A549 (cell line): ENCODE results near the gene IRX6. TPM values are rescaled to one million over a fixed set of nuclear protein-coding genes. Genes with fewer than 3 reads are reported as not detected.
A peak's percentile ranks its signal among the peaks of the same experiment; 100 is the strongest.

Experiments used
- ATAC-seq, 2 experiments: fragments of 200-7000 bp in 1 of 2; fragments of >200 bp in 1 of 2; cut with Nextera tagmentation in 1 of 2; cut with Tn5 transposase in 1 of 2; 3 replicates each; pipeline versions ENCODE4 v1.8.0 to v1.9.1; 2018 to 2020; ENCODE audit warnings: mild to moderate bottlenecking in 1 of 2, moderate library complexity in 1 of 2
- CTCF ChIA-PET: fragments of 300-600 bp; sonication (Branson Sonifier 250); formaldehyde crosslinking; extraction: SDS; loops from one replicate; lab custom pipeline; 2021; ENCODE audit warnings: antibody characterized with exemption, inconsistent platforms; lab: Yijun Ruan, JAX
- POLR2A ChIA-PET: fragments of 350-600 bp; formaldehyde crosslinking; extraction: SDS; loops from one replicate; lab custom pipeline; 2021; ENCODE audit warnings: antibody characterized with exemption, inconsistent platforms; lab: Yijun Ruan, JAX
- DNase-seq, 2 experiments: peaks; one replicate each; pipeline versions ENCODE4 v3.0.0 to v3.0.0-alpha.2; 2011 to 2016; ENCODE audit warnings: low read depth in 1 of 2, low spot score in 1 of 2
- FAIRE-seq: peaks from 2 replicates; lab custom pipeline; 2011; peaks lifted over from hg19 to GRCh38; lab: Jason Lieb, UNC
- H3K27ac ChIP-seq, 2 experiments: fragments of >200 bp; sonication (Bioruptor Twin); formaldehyde crosslinking; 3 replicates each; pipeline ENCODE4 v1.5.1; 2016 to 2017
- H3K4me1 ChIP-seq: fragments of >200 bp; sonication (Bioruptor Twin); formaldehyde crosslinking; 3 replicates; pipeline ENCODE4 v1.6.1; 2016
- H3K4me2 ChIP-seq: fragments of >200 bp; sonication (Bioruptor Twin); formaldehyde crosslinking; 3 replicates; pipeline ENCODE4 v1.6.1; 2016
- H3K4me3 ChIP-seq: fragments of >200 bp; sonication (Bioruptor Twin); formaldehyde crosslinking; 3 replicates; pipeline ENCODE4 v1.5.1; 2016
- H3K9me3 ChIP-seq: fragments of >200 bp; sonication (Bioruptor Twin); formaldehyde crosslinking; 3 replicates; pipeline ENCODE4 v1.6.1; 2016
- ATOH8 ChIP-seq: fragments of 250-450 bp; sonication (Bioruptor Pico); IDR thresholded peaks from 2 replicates; pipeline ENCODE4 v1.5.0; 2020; ENCODE audit warnings: low read depth, mild to moderate bottlenecking, moderate library complexity
- CHD4 ChIP-seq: fragments of 200-600 bp; sonication (generic); IDR thresholded peaks from 2 replicates; pipeline ENCODE4 v1.6.1; 2016; ENCODE audit warnings: antibody characterized with exemption, mild to moderate bottlenecking, borderline replicate concordance
- CTCF ChIP-seq: fragments of >200 bp; sonication (Bioruptor Twin); formaldehyde crosslinking; IDR thresholded peaks from 3 replicates; pipeline ENCODE4 v1.5.1; 2016
- EHF ChIP-seq: fragments of 250-450 bp; sonication (Bioruptor Pico); IDR thresholded peaks from 2 replicates; pipeline ENCODE4 v1.5.0; 2020; ENCODE audit warnings: mild to moderate bottlenecking
- FOSB ChIP-seq: fragments of 250-450 bp; sonication (Bioruptor Pico); IDR thresholded peaks from 2 replicates; pipeline ENCODE4 v1.5.0; 2020; ENCODE audit warnings: mild to moderate bottlenecking, moderate library complexity
- HOXA7 ChIP-seq: fragments of 250-450 bp; sonication (Bioruptor Pico); IDR thresholded peaks from 2 replicates; pipeline ENCODE4 v1.5.0; 2020; ENCODE audit warnings: mild to moderate bottlenecking, moderate library complexity
- NFE2L2 ChIP-seq: fragments of 150-350 bp; conservative IDR thresholded peaks from 2 replicates; pipeline ENCODE4 v1.6.1; 2014; ENCODE audit warnings: low read length
- NPAS2 ChIP-seq: fragments of 250-450 bp; sonication (Bioruptor Pico); IDR thresholded peaks from 2 replicates; pipeline ENCODE4 v1.8.0; 2022; ENCODE audit warnings: mild to moderate bottlenecking, moderate library complexity, borderline replicate concordance
- POLR2AphosphoS2 ChIP-seq: conservative IDR thresholded peaks from 2 replicates; pipeline ENCODE4 v1.6.1; 2012; ENCODE audit warnings: low read length, improper control_type of control experiment, inconsistent platforms
- RAD21 ChIP-seq, 2 experiments: fragments of >200 bp in 1 of 2; sonication (Bioruptor Twin) in 1 of 2; formaldehyde crosslinking in 1 of 2; IDR thresholded peaks in 1 of 2; conservative IDR thresholded peaks in 1 of 2; 2 replicates in 1 of 2; 3 replicates in 1 of 2; pipeline ENCODE4 v1.6.1; 2012 to 2018; ENCODE audit warnings: inconsistent platforms in 1 of 2
- REST ChIP-seq: fragments of 200-600 bp; sonication (generic); IDR thresholded peaks from 2 replicates; pipeline ENCODE4 v1.6.1; 2016; ENCODE audit warnings: antibody characterized with exemption, mild to moderate bottlenecking, moderate library complexity
- RFX5 ChIP-seq: fragments of 450-650 bp; IDR thresholded peaks from 2 replicates; pipeline ENCODE4 v1.7.1; 2014; ENCODE audit warnings: antibody characterized with exemption, mild to moderate bottlenecking, moderate library complexity
- SMC3 ChIP-seq: fragments of >200 bp; sonication (Bioruptor Twin); formaldehyde crosslinking; IDR thresholded peaks from 3 replicates; pipeline ENCODE4 v1.6.1; 2018; ENCODE audit warnings: inconsistent platforms
- TFCP2L1 ChIP-seq: fragments of 250-450 bp; sonication (Bioruptor Pico); IDR thresholded peaks from 2 replicates; pipeline ENCODE4 v1.5.0; 2021; ENCODE audit warnings: mild to moderate bottlenecking
- USF2 ChIP-seq: fragments of 450-650 bp; IDR thresholded peaks from 2 replicates; pipeline ENCODE4 v1.6.1; 2014; ENCODE audit warnings: antibody characterized with exemption
- ZFP36 ChIP-seq: fragments of 450-650 bp; IDR thresholded peaks from 2 replicates; pipeline ENCODE4 v1.6.1; 2014; ENCODE audit warnings: borderline replicate concordance; ENCODE audit not compliant: partially characterized antibody
- ZNF302 ChIP-seq: fragments of 250-450 bp; sonication (Bioruptor Pico); IDR thresholded peaks from 2 replicates; pipeline ENCODE4 v1.9.0; 2021; ENCODE audit warnings: inconsistent platforms, mild to moderate bottlenecking, moderate library complexity
- WGBS: methylation state at CpG from one replicate; pipeline ENCODE4 v1.1.6; 2017; ENCODE audit errors: missing lambda C conversion rate; 5-methylcytosine and 5-hydroxymethylcytosine counted together
- polyA plus RNA-seq, 4 experiments: library from polyadenylated mRNA; depleted of rRNA in 3 of 4; stranded (reverse); fragments of >200 nt; fragmentation: RNase III in 1 of 4; extraction: RNeasy Plus Mini Kit Qiagen cat#74134 plus additional on column Dnase treatment in 1 of 4; gene quantifications; 2 replicates in 3 of 4; 3 replicates in 1 of 4; pipeline ENCODE4 v1.2.3, GENCODE V29; 2011 to 2017
- TF ChIP-seq, protein P1 (sequence below): IDR thresholded peaks from 2 replicates; pipeline ENCODE4 v1.6.1; 2012; ENCODE audit warnings: low read depth, borderline replicate concordance

IRX6 gene
- polyA plus RNA-seq, 2 of the 4 experiments (the other 2 are of a cell fraction), result not detected

DNA sequence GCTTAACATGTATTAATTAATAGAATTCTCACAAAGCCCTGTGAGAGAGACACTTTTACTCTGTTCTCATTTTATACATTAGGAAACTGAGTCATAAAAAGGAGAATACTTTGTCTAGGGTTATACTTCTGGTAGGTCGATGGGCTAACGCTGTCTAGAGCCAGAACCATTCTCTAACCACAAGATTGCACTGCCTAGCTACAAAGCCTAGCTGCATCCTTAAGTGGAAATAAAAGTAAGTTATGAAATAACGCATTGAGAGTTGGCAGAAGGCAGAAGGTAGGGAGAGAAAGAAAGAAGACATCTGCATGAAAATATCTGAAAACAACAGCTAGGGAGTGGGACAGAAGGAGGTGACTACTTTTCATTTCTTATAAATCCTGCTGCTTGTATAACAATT lies 33.2 kb downstream of the IRX6 start:
- TF ChIP-seq POLR2AphosphoS2 (no peak), CTCF (no peak)
- no peak for ATAC-seq
- DNase-seq, result no peak
- no peak for FAIRE-seq
- no peak overlapping the region for H3K4me3 ChIP-seq
- no peak overlapping the region for H3K27ac ChIP-seq
- ChIA-PET CTCF (no interaction called here), POLR2A (no interaction called here)
- no peaks in the 10 kb centered on the region for H3K9me3 ChIP-seq
- H3K4me2 ChIP-seq, result no peak overlapping the region
- no peaks in the 10 kb centered on the region for H3K4me1 ChIP-seq
- 38% methylated on average over 3 of the region's 3 CpGs for WGBS

- ATAC-seq (no peak), DNase-seq (no peak), FAIRE-seq (no peak)
- ChIA-PET POLR2A (no interaction called here), CTCF (interaction anchor here (1.0 to 2.1 kb wide), 2 partner anchors 11 to 324 kb away, joined by 3 to 5 read pairs; no protein-coding TSS in a partner anchor)
- Histone ChIP-seq H3K27ac (no peak overlapping the region), H3K4me2 (no peak overlapping the region), H3K4me1 (no peaks in the 10 kb centered on the region), H3K9me3 (no peaks in the 10 kb centered on the region), H3K4me3 (no peak overlapping the region)
- WGBS, result 23% methylated on average over 2 of the region's 2 CpGs
- TF ChIP-seq ZFP36 (peak; percentile 59), EHF (CRISPR knock-in tag) (no peak)
Observed at GRCh38 chr16:55359946-55360345, 35.9 kb downstream of the IRX6 start.

DNA sequence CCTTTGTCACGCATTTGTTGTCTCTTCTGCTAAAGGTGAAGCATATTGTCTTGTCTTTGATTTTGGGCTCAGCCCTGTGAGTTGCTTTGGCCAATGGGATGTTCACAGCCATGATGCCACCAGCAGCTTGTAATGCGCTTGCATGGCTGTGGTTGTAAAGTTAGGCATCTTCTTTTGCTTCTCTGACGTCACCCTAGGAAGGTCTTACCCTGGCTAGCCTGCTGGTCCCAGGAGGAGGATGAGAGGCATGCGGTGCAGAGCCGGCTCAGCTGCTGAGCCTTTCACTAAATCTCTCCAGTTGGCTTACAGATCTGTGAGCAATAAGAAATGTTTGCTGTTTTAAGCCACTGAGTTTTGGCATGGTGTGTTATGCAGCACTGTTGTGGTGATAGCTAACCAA lies 40.8 kb downstream of the IRX6 start:
- no peak for TF ChIP-seq FOSB (CRISPR knock-in tag)
- TF ChIP-seq RAD21 (conservative IDR thresholded peaks at IDR 0.05 in 1 of 2, IDR thresholded peaks at IDR 0.05 in 1 of 2), result no peak
- no peak for TF ChIP-seq ZNF302
- TF ChIP-seq SMC3, result no peak
- TF ChIP-seq RFX5, result no peak
- no peak for TF ChIP-seq USF2
- TF ChIP-seq, protein P1, sequence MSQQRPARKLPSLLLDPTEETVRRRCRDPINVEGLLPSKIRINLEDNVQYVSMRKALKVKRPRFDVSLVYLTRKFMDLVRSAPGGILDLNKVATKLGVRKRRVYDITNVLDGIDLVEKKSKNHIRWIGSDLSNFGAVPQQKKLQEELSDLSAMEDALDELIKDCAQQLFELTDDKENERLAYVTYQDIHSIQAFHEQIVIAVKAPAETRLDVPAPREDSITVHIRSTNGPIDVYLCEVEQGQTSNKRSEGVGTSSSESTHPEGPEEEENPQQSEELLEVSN, result no peak
- no peak for TF ChIP-seq CHD4
- no peak for TF ChIP-seq NPAS2 (CRISPR knock-in tag)
- no peak for TF ChIP-seq NFE2L2
- no peak for TF ChIP-seq TFCP2L1 (CRISPR knock-in tag)
- no peak for TF ChIP-seq POLR2AphosphoS2
- no peak for TF ChIP-seq HOXA7 (CRISPR knock-in tag)
- no peak for TF ChIP-seq EHF (CRISPR knock-in tag)
- TF ChIP-seq REST, result no peak
- no peak for TF ChIP-seq ATOH8 (CRISPR knock-in tag)
- H3K4me1 ChIP-seq, result no peaks in the 10 kb centered on the region
- ATAC-seq, result no peak
- no peak overlapping the region for H3K27ac ChIP-seq
- H3K4me2 ChIP-seq, result no peak overlapping the region
- no peaks in the 10 kb centered on the region for H3K9me3 ChIP-seq
- CTCF ChIA-PET, result interaction anchor here (0.8 kb wide), 1 partner anchor 222 kb away, joined by 3 read pairs; no protein-coding TSS in a partner anchor
- no peak for FAIRE-seq
- no peak overlapping the region for H3K4me3 ChIP-seq
- POLR2A ChIA-PET, result no interaction called here
- DNase-seq, result no peak
- 42% methylated on average over 5 of the region's 5 CpGs for WGBS
